ENCODE measurements around the gene STAP2. TPM values are rescaled to one million over a fixed set of nuclear protein-coding genes. Genes with fewer than 3 reads are reported as not detected.

The STAP2 gene
- total and polyA plus RNA-seq, 8 donors, result 20.7 to 250 (median 43.3) TPM; not detected in 1

GRCh38 chr19:4373601-4374497 is 35.2 kb upstream of the STAP2 start:
- TF ChIP-seq CTCF (IDR thresholded peaks at IDR 0.05) (no peak), POLR2AphosphoS5 (IDR thresholded peaks at IDR 0.05) (no peak), EP300 (IDR thresholded peaks at IDR 0.05) (no peak), POLR2A (IDR thresholded peaks at IDR 0.05) (no peak)
- Histone ChIP-seq H3K4me3 (peak overlapping the region in 1 of 4 donors; percentile 1), H3K36me3 (peaks cover 0 to 8% (median 0%) of the 10 kb centered on the region in 4 donors), H3K27me3 (no peaks in the 10 kb centered on the region), H3K4me1 (peaks cover 75 to 100% (median 100%) of the 10 kb centered on the region in 4 donors), H3K27ac (peak overlapping the region; percentile 68 to 89 (median 87)), H3K9me3 (no peaks in the 10 kb centered on the region)
- WGBS, 5 donors, result 54 to 71% (median 66%) methylated on average over 18 to 25 of the region's 25 CpGs
- intact Hi-C loops (cut with DNase I; ENCODE audit: low total_unique reads), result no loop called here
- DNase-seq, result peak in 1 of 2 donors; percentile 61

- no peak for TF ChIP-seq CTCF (IDR thresholded peaks at IDR 0.05)
- no peak for TF ChIP-seq EP300 (IDR thresholded peaks at IDR 0.05)
- no peak for TF ChIP-seq POLR2A (IDR thresholded peaks at IDR 0.05)
- TF ChIP-seq POLR2AphosphoS5 (IDR thresholded peaks at IDR 0.05), result no peak
- 84 to 92% (median 91%) methylated on average over 4 to 8 of the region's 8 CpGs for WGBS, 5 donors
- Histone ChIP-seq H3K4me3 (no peak overlapping the region), H3K4me1 (peaks cover 77 to 100% (median 100%) of the 10 kb centered on the region in 4 donors), H3K36me3 (peaks cover 0 to 5% (median 0%) of the 10 kb centered on the region in 4 donors), H3K9me3 (no peaks in the 10 kb centered on the region), H3K27me3 (no peaks in the 10 kb centered on the region), H3K27ac (peak overlapping the region; percentile 8 to 89 (median 87))
- intact Hi-C loops (cut with DNase I; ENCODE audit: low total_unique reads), result no loop called here
- DNase-seq, result no peak
These were observed 34.4 kb upstream of the STAP2 start for GRCh38 chr19:4373013-4373367.

- no peak for DNase-seq
- H3K27ac ChIP-seq, result peak overlapping the region; percentile 8 to 89 (median 87)
- peaks cover 75 to 100% (median 99%) of the 10 kb centered on the region in 4 donors for H3K4me1 ChIP-seq
- 82 to 90% (median 88%) methylated on average over 19 to 22 of the region's 22 CpGs for WGBS, 5 donors
- TF ChIP-seq CTCF (IDR thresholded peaks at IDR 0.05) (no peak), POLR2AphosphoS5 (IDR thresholded peaks at IDR 0.05) (no peak), EP300 (IDR thresholded peaks at IDR 0.05) (no peak), POLR2A (IDR thresholded peaks at IDR 0.05) (no peak)
- no peaks in the 10 kb centered on the region for H3K27me3 ChIP-seq
- intact Hi-C loops (cut with DNase I; ENCODE audit: low total_unique reads), result no loop called here
- no peaks in the 10 kb centered on the region for H3K9me3 ChIP-seq
- H3K36me3 ChIP-seq, result peaks cover 0 to 1% (median under 1%) of the 10 kb centered on the region in 4 donors
- no peak overlapping the region for H3K4me3 ChIP-seq
These were observed 33.8 kb upstream of the STAP2 start for GRCh38 chr19:4372165-4373012.

Data from stomach (tissue), 9 donors.